Peyer's patch (tissue), 4 donors: ENCODE measurements around the gene MDM4.

Source experiments
- CTCF ChIP-seq, 6 experiments: fragments of 450-650 bp in 4 of 6; fragments of 200-600 bp in 2 of 6; sonication (generic) in 1 of 6; IDR thresholded peaks; one replicate each; pipeline ENCODE4 v1.5.1; 2017 to 2019; ENCODE audit warnings: antibody characterized with exemption in 6 of 6, mild to moderate bottlenecking in 3 of 6, moderate library complexity in 1 of 6
- POLR2A ChIP-seq, 2 donors: fragments of 450-650 bp; IDR thresholded peaks; one replicate each; pipeline ENCODE4 v1.5.1; 2017; ENCODE audit warnings: antibody characterized with exemption in 2 of 2, mild to moderate bottlenecking in 2 of 2, moderate library complexity in 2 of 2

GRCh38 chr1:204560590-204561150 is 44.5 kb downstream of the MDM4 start:
- no peak for TF ChIP-seq CTCF (IDR thresholded peaks at IDR 0.05)
- TF ChIP-seq POLR2A (IDR thresholded peaks at IDR 0.05) = no peak
